GM20431 (cell line): ENCODE data around the gene KCNQ5.
"Not testable (repeated sequence)": the region's sequence is repeated elsewhere in the genome, so short reads cannot be mapped to it uniquely, and the experiment has no call there.

Source experiments
- in situ Hi-C: fragments of 300-500 bp; cut with MseI, MboI; formaldehyde crosslinking; loops from one replicate; pipeline ENCODE4 v1.15.0; 2020; ENCODE audit warnings: low sequenced_read_pairs; ENCODE audit not compliant: unreplicated experiment

Gene KCNQ5

GRCh38 chr6:72865467-72865866 lies 243.6 kb downstream of the KCNQ5 start:
- in situ Hi-C loops = no loop called here

DNA sequence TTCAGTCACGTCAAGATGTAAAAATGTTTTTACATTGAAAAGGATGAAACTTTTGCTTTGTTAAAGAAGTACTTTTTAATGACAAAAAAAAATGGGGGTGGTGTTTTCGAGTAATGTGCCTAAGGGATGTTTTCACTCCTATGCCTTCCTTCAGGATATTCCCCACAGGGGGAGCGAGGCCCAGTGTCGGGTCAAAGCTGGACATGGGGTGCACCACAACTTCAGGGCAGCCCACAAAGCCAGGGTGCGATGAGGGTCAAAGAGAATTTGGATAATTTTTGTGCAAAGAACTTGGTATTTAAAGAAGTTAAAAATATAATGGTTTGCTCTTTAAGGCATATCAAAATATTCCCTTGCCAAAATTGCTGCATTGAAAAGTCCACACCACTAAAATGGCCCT lies 247.8 kb downstream of the KCNQ5 start:
- in situ Hi-C loops = no loop called here

DNA sequence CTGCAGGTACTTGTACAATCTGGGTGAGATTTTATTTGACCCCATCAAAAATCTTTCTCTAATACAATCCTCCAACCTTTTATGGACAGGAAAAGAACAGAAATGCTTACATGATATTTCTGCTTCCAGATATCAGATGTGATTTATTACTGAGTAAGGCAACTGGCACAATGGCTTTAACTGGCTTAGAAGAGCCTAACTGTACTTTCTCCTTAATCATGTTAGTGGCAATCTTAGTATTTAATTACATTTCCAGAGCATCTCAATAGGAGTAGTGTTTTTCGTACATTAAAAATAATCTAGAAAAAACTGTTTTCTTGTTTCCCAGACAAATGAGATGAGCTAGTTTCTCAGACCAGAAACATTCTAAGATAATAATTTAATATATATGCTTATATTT lies 251.6 kb downstream of the KCNQ5 start:
- in situ Hi-C loops = no loop called here

GRCh38 chr6:72876256-72876655 lies 254.4 kb downstream of the KCNQ5 start:
- in situ Hi-C loops = no loop called here

DNA sequence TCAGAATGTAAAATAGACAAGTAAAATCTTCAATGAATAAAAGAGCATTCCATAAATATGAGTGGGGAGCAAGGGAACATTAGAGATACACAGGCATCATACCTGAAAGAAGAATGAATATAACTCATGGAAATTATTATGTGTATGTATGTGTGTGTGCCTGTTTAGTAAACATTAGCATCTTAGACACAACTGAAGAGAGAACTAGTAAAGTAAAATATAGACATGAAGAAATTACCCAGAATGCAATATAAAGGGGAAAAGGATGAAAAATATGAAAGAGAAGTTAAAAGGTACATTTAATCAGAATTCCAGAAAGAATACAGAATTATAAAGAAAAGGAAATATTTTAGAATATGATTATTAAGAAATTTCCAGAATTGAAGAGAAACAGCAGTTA lies 264.3 kb downstream of the KCNQ5 start:
- in situ Hi-C loops = no loop called here

GRCh38 chr6:72890233-72890632 lies 268.4 kb downstream of the KCNQ5 start:
- in situ Hi-C loops = no loop called here

DNA sequence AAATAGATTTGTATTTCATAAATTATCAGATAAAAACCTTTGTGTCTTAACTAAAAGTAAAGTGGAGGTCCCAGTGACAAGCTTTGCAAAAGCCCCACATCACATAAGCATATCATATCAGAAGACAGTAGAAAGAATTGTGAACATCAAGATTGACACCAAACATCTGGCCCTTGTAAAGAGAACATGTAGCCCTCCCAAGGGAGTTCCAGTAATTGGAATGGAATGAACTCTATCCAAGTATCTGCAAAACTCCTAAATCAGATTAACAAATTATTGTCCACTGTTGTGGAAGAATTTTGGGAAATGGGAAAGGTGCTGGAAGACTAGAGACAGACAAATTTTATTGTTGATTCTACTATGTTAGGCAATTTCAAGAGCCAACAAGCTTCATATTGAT lies 268.8 kb downstream of the KCNQ5 start:
- in situ Hi-C loops = no loop called here

- in situ Hi-C loops = no loop called here
Measured at GRCh38 chr6:72892901-72893300, 271.0 kb downstream of the KCNQ5 start.

DNA sequence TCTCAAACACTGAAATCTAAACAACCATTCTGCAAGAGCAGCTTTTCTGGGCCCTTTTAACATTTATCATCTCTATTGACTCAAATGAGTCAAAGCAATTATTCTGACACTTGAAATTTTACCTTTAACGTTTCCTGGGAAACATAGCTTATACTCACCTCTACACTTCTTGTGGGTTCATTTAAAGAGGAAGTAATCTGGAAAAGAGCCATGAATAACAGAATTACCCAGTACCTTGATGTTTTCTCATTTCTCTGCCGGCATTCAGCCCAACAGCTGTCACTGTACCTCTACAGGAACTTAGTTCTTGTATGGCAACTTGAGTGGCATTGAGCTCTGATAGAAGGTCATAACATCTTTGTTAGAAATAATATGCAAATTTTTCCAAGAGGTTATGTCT lies 272.2 kb downstream of the KCNQ5 start:
- in situ Hi-C loops = no loop called here

- in situ Hi-C loops = not testable (repeated sequence)
Measured at GRCh38 chr6:72898313-72898712, 276.4 kb downstream of the KCNQ5 start.

GRCh38 chr6:72905705-72906478 lies 284.0 kb downstream of the KCNQ5 start:
- in situ Hi-C loops = no loop called here

DNA sequence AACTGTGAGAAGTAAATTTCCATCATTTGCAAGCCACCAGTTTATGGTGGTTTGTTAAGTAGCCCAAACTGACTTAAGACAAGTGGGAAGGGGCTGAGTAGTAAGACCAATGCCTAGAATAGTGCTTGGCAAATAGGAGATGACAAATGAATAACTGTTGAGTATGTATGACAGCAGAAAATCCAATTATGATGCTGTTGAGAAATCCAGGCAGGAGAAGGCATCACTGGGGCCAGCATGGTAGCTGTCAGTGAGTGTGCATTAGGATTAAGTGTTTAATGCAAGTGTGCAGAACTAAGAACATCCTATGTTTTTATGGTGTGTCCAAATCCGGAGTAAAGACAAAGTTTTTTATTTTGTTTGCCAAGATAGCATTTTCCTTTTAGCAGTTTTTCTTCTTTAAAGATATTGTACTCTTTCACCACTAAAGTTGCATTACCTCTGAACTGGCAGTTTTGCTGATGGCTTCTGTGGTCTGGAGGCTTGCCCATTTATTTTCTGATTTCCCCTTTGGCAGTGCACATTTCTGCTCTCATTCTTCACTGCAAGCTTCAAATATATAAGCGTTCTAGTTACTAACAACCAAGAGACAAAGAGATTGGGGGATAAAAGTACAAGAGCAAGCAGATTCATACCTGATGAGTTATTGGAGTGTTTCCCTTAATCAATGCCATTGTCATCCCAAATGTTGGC lies 289.7 kb downstream of the KCNQ5 start:
- in situ Hi-C loops = no loop called here

DNA sequence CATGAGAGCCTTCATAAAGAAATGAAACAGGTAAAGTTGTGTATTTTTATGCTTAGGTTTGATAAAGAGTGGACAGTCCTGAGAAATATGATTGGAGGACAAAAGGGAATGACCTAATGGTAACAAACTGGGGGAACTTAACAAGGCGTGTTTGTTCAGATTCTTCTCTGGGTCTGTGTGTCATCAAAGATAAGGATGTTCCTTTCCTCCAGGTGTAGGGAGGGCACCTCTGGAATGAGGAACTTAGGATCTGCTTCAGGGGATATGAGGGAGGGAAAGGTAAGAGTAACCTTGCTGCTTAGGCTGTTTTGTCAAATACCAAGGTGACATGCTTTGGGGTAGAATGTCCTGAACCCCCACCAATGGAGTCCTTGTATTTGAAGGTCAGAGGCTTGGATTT lies 291.9 kb downstream of the KCNQ5 start:
- in situ Hi-C loops = no loop called here

- in situ Hi-C loops = no loop called here
Measured at GRCh38 chr6:72916298-72916697, 294.4 kb downstream of the KCNQ5 start.

- in situ Hi-C loops = no loop called here
Measured at GRCh38 chr6:72916906-72917305, 295.0 kb downstream of the KCNQ5 start.

GRCh38 chr6:72922401-72922800 lies 300.5 kb downstream of the KCNQ5 start:
- in situ Hi-C loops = no loop called here

DNA sequence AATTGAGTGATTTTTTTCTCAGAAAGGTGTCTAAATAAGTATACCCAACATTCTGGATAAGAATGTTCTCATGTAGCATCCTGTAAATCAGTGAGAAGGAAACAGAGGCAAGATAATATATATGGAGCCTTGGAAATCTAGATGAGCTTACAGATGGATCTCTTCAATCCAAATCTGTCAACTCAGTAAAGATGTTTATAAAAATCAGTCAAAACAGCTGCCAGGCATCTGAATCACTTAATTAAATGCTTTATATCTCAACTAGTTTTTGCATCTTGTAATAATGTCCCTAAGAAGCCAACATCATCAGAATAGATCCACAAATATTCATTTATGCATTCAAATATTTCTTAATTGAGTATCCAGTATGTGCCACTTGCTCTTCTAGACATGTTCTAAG lies 303.3 kb downstream of the KCNQ5 start:
- in situ Hi-C loops = no loop called here

DNA sequence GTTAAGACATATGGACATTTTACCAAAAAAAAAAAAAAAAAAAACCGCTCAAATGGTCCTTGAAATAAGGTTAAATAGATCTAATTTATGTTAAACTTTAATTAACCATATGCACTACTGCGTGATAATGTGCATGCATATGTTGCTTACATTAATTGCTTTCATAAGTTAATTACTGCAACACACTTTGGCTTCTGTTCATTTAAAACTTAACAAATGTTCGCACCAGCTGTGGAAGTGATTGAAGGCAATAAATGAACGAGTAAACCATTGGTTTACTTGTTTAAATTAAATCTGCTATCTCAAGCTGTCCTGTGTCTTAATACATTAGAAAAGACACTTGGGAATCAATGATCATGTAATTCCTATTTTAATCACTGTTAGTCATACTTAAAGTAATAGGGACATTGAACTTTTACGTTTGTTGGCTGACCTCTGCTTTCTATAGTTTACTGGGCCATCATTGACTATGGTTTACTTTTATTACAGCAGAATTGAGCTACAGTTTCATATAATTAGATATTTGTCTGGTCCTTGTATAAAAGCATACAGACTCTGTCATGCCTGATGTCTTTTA lies 308.8 kb downstream of the KCNQ5 start:
- in situ Hi-C loops = no loop called here

DNA sequence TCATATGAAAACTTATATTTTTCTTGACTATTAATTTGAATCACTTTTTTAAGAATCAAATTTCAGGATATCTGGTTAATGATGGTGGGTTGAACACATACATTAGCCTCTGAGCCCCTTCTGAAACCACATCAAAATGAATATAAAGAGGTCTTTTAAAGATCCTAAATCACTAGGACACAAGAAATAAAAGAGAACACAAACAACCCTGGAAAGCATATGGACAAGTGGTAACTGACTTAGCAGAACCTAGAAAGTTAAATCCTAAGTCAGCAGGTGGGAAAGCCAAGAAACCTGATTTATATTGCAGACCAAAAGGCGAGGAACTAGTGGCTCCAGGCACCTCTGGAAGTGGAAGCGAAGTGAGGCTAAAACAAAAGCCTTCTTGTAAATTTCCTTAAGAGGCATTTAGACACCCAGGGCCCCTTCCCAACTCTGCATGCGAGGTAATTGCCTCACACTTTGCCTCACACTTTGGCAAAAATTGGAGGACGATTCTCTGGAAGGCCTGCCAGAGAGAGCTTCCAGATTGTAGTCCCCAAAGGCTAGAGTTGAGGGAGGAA lies 309.5 kb downstream of the KCNQ5 start:
- in situ Hi-C loops = no loop called here

DNA sequence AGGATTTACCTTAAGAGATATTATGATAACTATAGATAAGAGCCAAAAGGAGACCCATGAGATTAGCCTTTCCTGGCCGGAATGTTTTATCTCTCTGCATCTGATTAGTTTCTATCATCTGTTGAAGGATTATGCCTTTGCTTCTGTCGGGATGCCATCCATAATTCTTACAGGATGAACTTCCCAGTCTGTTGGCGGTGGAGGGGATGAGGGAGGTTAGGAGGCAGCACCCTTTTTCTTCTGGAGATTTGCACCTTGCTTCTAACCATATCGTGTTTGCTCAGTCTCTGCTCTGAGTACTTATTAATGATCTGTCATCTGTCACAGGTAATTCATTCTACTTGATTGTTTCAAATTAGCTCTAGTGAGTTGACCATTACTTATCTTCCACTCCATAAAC lies 311.4 kb downstream of the KCNQ5 start:
- in situ Hi-C loops = no loop called here
